ENCODE data around the gene C2CD3. TPM values are rescaled to one million over a fixed set of nuclear protein-coding genes. Genes with fewer than 3 reads are reported as not detected.

The C2CD3 gene
- total and polyA plus RNA-seq, 9 of the 15 experiments (the other 6 are each of a cell fraction or from before 2014, with no cell fraction given): 4.4 to 20.2 (median 15.4) TPM

DNA sequence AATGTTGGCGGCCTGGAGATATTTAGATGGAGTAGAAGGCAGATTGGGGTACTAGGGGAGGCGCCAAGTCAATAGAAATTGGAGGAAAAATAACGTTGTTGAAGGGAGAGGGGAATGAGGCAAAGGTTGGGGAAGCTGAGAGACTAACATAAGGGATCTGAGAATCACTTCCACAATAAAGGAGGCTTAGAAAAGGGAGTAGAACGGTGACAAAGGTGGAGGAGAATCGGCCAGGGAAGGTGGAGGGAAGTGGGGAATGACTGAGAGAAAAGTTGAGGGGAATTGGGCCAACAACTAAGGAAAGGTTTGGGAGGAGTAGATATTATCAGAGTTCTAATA is 797 bp upstream of the C2CD3 start:
- peak overlapping the region; percentile 89 for H3K27ac ChIP-seq (ENCODE audit: extremely low read depth, low read depth, low read length)
- 0% methylated on average over 5 of the region's 5 CpGs for WGBS (ENCODE audit: insufficient coverage, low coverage, missing lambda C conversion rate)
- H3K79me2 ChIP-seq (ENCODE audit: control insufficient read depth, insufficient read depth, low read length): peaks cover 77% of the 10 kb centered on the region
- peak overlapping the region; percentile 62 for H3K4me3 ChIP-seq
- no TSS peak for BruUV-seq (replicated peaks)
- peaks cover 4% of the 10 kb centered on the region; the same call in 1 of the 2 replicates for H4K20me1 ChIP-seq (replicated peaks; ENCODE audit: control insufficient read depth, insufficient read depth, low read length)
- peaks cover 4 to 17% of the 10 kb centered on the region in 2 experiments; a peak in 3 of 5 replicates for H3K4me1 ChIP-seq (replicated peaks in 1 of 2; ENCODE audit: control insufficient read depth in 2 of 2, insufficient read depth in 2 of 2, low read length in 2 of 2)
- no peaks in the 10 kb centered on the region for H3K9me1 ChIP-seq (ENCODE audit: control insufficient read depth, insufficient read depth, low read length)
- peaks cover 30% of the 10 kb centered on the region for H3K36me3 ChIP-seq (ENCODE audit: control insufficient read depth, insufficient read depth, low read length)
- DNase-seq (ENCODE audit: extremely low read depth in 1 of 4, low spot score in 3 of 4) (no peak), ATAC-seq (no peak), FAIRE-seq (no peak)
- ChIA-PET CTCF (ENCODE audit: low intra/inter-chr PET ratio) (no interaction called here), POLR2A (interaction anchor here (0.5 to 1.6 kb wide), 9 partner anchors 10 to 1031 kb away, joined by 3 to 9 read pairs (median 3); partner anchors contain the start of gene UCP2)
- no peaks in the 10 kb centered on the region for H3K9me3 ChIP-seq (replicated peaks; ENCODE audit: control insufficient read depth, insufficient read depth, low read depth, low read length)
- in situ Hi-C loops (cut with MboI): no loop called here
- intact Hi-C loops (cut with micrococcal nuclease): loop anchor here (5.0 kb wide), 1 partner anchor 189 kb away; the partner anchor contains the start of gene UCP2
- H3K27me3 ChIP-seq (ENCODE audit: control insufficient read depth in 2 of 2, insufficient read depth in 2 of 2, low read length in 2 of 2): no peaks in the 10 kb centered on the region
- H2AFZ ChIP-seq (ENCODE audit: low read depth, low read length): peak overlapping the region; percentile 87
- peak overlapping the region; percentile 86 to 97 for H3K9ac ChIP-seq (ENCODE audit: insufficient read depth in 1 of 2, low read depth in 2 of 2, low read length in 2 of 2)
- H3K4me2 ChIP-seq (ENCODE audit: insufficient read depth, low read length): peak overlapping the region; percentile 96
- TF ChIP-seq EWSR1 (IDR thresholded peaks at IDR 0.05; ENCODE audit: borderline replicate concordance, low read depth, partially characterized antibody): no peak
- TF ChIP-seq PTTG1 (tag; IDR thresholded peaks at IDR 0.05; ENCODE audit: low read depth): no peak
- TF ChIP-seq NR2C1 (IDR thresholded peaks at IDR 0.05): peak; percentile 34; the same call in 1 of the 2 replicates
- no peak for TF ChIP-seq NR2C1 (tag; IDR thresholded peaks at IDR 0.05)
- no peak for TF ChIP-seq SP2 (IDR thresholded peaks at IDR 0.05; ENCODE audit: extremely low read depth, low read depth, low read length, poor library complexity, severe bottlenecking)
- TF ChIP-seq GABPB1 (CRISPR knock-in tag; IDR thresholded peaks at IDR 0.05): no peak
- 0 out of 2 replicates have a peak, but pooled peaks have one; percentile 9 for TF ChIP-seq MTA2 (IDR thresholded peaks at IDR 0.05; ENCODE audit: low read depth)
- 0 out of 2 replicates have a peak, but pooled peaks have one; percentile 9 for TF ChIP-seq TRIM28 (IDR thresholded peaks at IDR 0.05)
- TF ChIP-seq, protein P1, sequence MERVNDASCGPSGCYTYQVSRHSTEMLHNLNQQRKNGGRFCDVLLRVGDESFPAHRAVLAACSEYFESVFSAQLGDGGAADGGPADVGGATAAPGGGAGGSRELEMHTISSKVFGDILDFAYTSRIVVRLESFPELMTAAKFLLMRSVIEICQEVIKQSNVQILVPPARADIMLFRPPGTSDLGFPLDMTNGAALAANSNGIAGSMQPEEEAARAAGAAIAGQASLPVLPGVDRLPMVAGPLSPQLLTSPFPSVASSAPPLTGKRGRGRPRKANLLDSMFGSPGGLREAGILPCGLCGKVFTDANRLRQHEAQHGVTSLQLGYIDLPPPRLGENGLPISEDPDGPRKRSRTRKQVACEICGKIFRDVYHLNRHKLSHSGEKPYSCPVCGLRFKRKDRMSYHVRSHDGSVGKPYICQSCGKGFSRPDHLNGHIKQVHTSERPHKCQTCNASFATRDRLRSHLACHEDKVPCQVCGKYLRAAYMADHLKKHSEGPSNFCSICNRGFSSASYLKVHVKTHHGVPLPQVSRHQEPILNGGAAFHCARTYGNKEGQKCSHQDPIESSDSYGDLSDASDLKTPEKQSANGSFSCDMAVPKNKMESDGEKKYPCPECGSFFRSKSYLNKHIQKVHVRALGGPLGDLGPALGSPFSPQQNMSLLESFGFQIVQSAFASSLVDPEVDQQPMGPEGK (CRISPR knock-in tag; IDR thresholded peaks at IDR 0.05; ENCODE audit: borderline replicate concordance): no peak
- TF ChIP-seq ZNF239 (CRISPR knock-in tag; IDR thresholded peaks at IDR 0.05): no peak
- no peak for TF ChIP-seq C11orf30 (IDR thresholded peaks at IDR 0.05; ENCODE audit: low read depth)
- TF ChIP-seq, protein P2, sequence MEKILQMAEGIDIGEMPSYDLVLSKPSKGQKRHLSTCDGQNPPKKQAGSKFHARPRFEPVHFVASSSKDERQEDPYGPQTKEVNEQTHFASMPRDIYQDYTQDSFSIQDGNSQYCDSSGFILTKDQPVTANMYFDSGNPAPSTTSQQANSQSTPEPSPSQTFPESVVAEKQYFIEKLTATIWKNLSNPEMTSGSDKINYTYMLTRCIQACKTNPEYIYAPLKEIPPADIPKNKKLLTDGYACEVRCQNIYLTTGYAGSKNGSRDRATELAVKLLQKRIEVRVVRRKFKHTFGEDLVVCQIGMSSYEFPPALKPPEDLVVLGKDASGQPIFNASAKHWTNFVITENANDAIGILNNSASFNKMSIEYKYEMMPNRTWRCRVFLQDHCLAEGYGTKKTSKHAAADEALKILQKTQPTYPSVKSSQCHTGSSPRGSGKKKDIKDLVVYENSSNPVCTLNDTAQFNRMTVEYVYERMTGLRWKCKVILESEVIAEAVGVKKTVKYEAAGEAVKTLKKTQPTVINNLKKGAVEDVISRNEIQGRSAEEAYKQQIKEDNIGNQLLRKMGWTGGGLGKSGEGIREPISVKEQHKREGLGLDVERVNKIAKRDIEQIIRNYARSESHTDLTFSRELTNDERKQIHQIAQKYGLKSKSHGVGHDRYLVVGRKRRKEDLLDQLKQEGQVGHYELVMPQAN (IDR thresholded peaks at IDR 0.05; ENCODE audit: borderline replicate concordance): no peak
- TF ChIP-seq CHCHD3 (CRISPR knock-in tag; IDR thresholded peaks at IDR 0.05): no peak
- TF ChIP-seq ZNF444 (CRISPR knock-in tag; IDR thresholded peaks at IDR 0.05): no peak
- TF ChIP-seq ZNF780A (CRISPR knock-in tag; IDR thresholded peaks at IDR 0.05): no peak
- TF ChIP-seq, protein P3, sequence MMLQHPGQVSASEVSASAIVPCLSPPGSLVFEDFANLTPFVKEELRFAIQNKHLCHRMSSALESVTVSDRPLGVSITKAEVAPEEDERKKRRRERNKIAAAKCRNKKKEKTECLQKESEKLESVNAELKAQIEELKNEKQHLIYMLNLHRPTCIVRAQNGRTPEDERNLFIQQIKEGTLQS (IDR thresholded peaks at IDR 0.05): no peak
- TF ChIP-seq, protein P3 (CRISPR knock-in tag; conservative IDR thresholded peaks at IDR 0.05): no peak
- peak in 1 of 2 experiments; percentile 28; a peak in 1 of 4 replicates for TF ChIP-seq KDM4B (IDR thresholded peaks at IDR 0.05; ENCODE audit: borderline replicate concordance in 2 of 2, low read depth in 1 of 2)
- no peak for TF ChIP-seq STAT5B (CRISPR knock-in tag; IDR thresholded peaks at IDR 0.05)
- peak; percentile 28 for TF ChIP-seq NCOA4 (IDR thresholded peaks at IDR 0.05; ENCODE audit: partially characterized antibody)
- TF ChIP-seq ZZZ3 (IDR thresholded peaks at IDR 0.05): no peak
